ENCODE results near the gene PCSK5.
"Not testable (repeated sequence)": the region's sequence is repeated elsewhere in the genome, so short reads cannot be mapped to it uniquely, and the experiment has no call there.

PCSK5 gene

DNA sequence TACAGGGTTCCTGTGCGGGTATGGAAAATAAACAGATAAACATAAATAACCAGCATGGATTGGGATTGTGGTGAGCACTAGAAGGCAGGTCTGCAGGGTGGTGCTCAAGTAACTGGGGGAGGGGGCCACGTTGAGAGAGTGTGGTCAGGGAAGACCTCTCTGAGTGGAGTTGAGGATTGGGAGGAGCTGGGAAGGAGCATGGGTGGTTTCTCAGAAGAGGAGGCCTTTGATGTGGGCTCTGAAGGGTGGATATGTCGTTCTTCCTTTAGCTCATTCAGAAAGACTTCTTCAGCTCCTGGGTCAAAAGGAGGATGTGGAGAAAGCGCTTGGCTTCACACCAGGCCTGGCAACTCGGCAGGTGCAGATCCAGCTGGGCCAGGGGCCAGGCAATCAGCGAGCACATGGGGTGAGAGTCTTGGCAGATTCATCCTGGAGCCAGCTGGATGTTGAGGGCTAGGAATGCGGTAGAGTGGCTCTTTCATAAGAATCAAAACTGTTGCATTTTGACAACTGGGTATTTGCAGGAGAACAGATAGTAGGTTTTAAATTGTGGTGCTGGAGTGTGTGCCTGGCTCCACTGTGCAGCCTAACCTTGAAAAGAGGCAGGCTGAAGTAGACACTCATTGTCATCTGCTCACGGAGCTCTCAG is 71.7 kb downstream of the PCSK5 start:
- in situ Hi-C loops (cut with MboI; ENCODE audit: low sequenced_read_pairs), result no loop called here

DNA sequence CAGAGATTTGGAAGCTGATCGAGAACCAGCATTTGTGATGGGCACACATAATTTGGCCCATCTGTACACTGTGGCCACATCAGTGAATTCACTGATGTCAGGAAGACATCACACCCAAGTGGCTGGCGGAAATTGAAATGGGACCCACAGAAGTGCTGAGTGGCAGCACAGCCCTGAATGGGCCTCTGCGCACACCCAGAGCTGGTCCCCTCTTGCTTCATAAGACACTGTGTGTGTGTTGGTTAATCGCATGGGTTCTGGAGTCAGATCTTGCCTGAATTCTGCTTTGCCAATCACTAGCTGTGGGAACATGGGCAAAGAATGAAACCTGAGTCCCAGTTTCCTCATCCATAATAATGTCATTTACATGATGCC is 72.2 kb downstream of the PCSK5 start:
- in situ Hi-C loops (cut with MboI; ENCODE audit: low sequenced_read_pairs), result no loop called here

GRCh38 chr9:75963321-75963720 is 72.8 kb downstream of the PCSK5 start:
- in situ Hi-C loops (cut with MboI; ENCODE audit: low sequenced_read_pairs), result not testable (repeated sequence)

DNA sequence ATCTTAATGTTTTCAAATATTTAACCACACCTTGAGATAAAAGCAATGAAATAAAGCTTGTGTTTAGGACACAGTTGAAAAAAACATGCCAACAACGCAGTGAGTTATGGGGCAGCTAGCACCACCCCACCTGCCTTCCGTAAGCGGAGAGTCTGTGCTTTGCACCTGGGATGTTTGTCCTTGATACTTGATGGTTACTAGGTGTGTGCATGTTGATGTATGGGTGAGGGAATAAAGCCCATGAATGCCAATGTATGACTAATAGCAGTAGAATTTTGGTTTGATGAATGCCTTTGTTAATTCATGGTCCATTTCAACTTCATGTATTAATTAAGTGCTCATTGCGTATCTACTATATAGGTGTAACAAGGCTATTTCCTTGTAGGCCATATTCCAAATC is 74.0 kb downstream of the PCSK5 start:
- in situ Hi-C loops (cut with MboI; ENCODE audit: low sequenced_read_pairs), result no loop called here

GRCh38 chr9:75965231-75965630 is 74.8 kb downstream of the PCSK5 start:
- in situ Hi-C loops (cut with MboI; ENCODE audit: low sequenced_read_pairs), result no loop called here

DNA sequence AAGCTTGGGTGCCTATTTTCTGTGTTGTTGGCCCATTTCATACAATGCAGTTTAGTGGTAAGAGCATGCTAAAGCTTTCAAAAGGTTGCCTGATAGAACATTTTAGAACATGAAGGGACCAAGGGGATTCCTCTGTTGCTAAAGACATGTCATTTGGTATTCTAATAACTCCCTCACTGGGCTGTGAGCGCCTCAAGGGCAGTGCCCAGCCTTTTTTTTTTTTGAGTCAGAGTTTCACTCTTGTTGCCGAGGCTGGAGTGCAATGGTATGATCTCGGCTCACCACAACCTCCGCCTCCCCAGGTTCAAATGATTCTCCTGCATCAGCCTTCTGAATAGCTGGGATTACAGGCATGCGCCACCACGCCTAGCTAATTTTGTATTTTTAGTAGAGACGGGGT is 77.1 kb downstream of the PCSK5 start:
- in situ Hi-C loops (cut with MboI; ENCODE audit: low sequenced_read_pairs), result no loop called here

DNA sequence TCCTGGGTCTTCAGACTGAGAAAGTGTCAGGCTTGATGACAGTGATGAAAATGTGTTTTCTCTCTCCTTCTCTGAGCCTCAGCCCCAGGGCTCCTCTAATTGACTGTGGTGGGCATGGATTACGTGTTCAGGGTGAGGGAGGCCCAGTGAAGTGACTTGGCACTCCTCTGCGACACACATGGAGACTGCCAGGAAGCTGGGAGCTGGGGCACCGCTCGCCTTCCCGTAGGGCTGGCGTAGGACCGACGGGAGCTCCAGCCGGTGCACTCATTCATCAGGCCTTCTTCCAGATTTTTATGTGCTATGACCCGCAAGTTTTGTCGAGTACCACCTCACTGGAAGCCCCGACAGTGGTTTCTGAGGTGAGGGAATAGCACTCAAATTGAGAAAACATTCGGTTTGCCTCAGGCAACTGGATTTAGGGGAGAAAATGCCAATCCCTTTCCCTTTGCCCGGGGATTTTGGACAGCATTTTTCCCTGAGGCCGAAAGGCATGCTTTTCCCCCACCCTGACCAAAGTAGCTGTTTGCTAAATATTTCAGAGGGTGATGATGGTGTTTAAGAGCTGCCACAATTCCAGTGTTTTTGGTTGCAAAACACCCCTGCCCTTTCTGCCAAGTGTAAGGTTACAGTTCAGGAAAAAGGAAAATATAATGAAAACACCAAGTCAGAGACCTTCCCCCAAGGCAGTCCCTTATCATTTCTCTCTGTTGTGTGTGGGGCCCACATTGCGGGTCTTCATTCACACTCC is 83.7 kb downstream of the PCSK5 start:
- in situ Hi-C loops (cut with MboI; ENCODE audit: low sequenced_read_pairs), result no loop called here

- in situ Hi-C loops (cut with MboI; ENCODE audit: low sequenced_read_pairs), result no loop called here
Observed at GRCh38 chr9:75975071-75975470, 84.6 kb downstream of the PCSK5 start.

DNA sequence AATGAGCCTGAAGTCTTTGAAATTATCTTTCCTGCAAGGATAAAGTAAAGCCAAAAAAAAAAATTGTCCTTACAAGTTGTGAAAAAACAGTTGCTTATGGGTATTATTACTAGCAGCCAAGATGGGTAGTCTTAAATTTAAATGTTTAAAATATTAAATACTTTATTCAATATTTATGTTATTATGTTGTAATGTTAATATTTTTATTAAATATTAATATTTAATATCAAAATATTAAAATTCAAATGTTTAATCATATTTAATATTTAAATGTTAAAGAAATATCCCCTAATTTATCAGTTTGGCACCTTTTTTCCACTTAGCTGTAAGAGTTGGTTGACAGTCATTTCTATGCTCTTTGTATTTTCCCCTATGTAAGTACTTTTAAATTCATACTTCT is 86.1 kb downstream of the PCSK5 start:
- in situ Hi-C loops (cut with MboI; ENCODE audit: low sequenced_read_pairs), result no loop called here

DNA sequence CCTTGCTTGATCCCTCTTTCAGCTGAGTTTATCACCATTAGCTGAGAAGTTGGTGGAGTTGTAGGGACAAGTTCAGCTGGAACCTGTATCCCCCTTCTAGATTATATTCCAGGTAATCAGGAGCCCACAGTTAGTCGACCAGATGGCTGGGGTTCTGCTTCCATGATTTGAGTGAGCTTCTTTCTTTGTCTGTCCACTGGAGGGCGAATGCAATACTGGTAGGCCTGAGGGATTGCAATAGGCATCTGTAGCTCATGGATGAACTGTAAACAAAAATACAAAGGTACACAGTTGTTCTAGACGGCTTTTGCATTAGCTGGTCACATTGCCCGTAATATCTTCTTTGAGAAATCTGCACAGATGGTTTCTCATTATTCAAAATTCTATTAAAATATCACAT is 88.9 kb downstream of the PCSK5 start:
- in situ Hi-C loops (cut with MboI; ENCODE audit: low sequenced_read_pairs), result no loop called here

DNA sequence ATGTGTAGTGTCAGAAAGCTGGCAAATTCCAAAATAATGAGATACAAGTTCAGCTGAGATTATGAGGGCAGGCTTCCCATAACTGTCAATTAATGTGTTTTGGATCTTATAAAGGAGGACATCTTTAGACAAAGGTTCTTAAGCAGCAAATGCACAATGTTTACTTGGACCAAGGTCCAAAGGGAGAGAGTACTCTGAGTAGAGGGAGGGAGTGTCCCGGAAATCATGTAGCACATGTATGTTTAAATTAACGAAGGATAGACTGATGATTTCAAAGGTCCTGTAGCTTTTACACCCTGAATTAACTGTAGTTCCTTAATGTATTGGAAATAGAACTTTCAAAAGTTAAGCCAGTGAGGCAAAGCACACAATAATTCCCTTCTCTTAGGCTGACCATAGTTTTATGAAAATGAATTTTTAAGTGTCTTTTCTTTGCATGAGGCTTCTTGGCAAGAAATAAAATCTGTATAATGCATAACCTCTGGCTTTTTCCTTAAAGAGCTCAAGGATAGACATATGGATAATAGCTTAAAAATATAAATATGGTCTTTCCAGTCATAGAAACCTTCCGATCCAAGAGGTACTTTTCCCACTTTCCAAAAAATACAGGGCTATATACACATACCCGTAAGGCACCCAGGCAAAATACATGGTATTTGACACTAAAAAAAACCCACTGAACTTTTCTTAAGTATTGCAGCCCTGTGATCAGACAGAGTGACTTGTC is 93.0 kb downstream of the PCSK5 start:
- in situ Hi-C loops (cut with MboI; ENCODE audit: low sequenced_read_pairs), result no loop called here

DNA sequence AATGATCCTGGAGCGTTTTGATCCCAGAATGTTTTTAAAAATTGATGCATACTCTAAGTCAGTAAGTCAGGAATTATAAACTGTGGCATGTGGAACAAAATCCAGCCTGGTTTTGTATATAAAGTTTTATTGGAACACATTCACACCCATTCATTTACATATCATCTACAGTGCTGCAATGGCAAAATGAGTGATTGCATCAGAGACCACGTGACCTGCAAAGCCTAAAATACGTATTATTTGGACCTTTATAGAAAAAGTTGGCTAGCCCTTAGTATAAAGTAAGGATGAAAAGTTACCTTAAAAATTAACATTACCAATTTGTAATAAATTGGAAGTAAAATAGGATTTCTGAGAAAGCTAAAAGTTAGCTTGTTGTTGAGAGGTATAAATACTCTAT is 95.0 kb downstream of the PCSK5 start:
- in situ Hi-C loops (cut with MboI; ENCODE audit: low sequenced_read_pairs), result no loop called here

DNA sequence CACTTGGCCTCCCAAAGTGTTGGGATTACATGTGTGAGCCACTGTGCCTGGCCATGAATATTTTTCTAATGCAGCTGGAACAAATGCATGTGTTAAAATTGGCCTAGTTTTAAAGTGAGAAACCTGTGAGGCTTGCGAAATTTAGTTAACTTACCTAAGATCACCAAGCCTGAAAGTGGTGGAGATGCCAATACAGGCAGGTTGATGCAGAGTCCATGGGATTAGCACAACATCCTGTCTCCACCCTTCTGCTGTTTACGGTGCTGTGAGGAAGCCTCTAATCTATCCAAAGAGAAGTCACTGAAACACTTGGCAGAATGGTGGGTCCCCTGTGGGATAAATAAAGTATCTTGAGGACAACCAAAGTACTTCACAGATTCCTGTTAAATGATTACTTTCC is 98.2 kb downstream of the PCSK5 start:
- in situ Hi-C loops (cut with MboI; ENCODE audit: low sequenced_read_pairs), result no loop called here

DNA sequence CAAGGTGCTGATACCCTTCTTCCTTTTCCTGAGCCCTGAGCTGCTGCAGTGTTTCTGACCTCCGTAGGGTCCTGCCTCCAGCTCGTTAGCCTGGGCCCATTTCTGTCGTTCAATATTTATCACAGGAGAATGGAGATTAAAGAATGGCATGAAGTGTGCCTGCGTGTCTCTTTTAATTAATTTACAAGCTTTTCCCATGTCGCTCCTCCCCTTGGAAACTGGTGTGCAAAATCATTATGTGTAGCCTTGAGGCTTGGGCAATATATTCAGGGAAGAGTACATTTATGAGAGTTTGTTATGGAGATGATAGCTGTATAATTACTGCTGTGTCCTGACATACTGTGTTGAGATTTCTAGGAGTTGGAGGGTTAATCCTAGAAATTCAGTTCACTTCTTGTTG is 99.7 kb downstream of the PCSK5 start:
- in situ Hi-C loops (cut with MboI; ENCODE audit: low sequenced_read_pairs), result no loop called here

DNA sequence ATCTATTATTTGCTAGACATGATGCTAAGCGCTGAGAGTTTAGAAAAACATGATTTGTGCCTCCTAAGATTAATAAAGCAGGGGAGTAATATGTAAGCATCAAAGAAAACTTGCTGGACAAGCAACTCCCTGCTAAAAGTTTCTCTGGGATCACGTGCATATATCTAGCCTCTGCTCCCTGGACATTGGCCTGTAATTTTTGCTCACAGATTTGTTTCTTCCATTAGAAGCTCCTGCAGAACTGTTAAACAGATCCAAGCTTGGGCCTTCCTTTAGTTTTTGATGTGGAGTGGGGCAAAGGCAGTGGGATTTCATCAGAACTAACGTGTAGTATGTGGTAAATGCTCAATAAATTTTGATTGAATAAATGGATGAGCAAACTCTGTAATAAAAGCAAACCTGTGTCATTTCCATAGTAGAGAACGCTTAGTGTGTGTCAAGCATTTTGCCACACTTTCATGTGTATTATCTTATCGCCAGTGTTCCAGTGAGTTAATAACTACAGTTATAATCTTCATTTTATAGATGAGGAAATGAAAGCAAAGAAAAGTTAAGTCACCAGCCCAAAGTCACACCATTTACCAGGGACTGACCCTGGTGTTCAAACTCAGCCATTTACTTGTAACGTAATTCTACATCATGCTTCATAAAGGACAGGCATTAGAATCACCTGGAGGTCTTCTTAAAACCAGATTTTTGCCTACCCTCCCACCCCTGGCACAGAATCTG is 100.3 kb downstream of the PCSK5 start:
- in situ Hi-C loops (cut with MboI; ENCODE audit: low sequenced_read_pairs), result no loop called here

DNA sequence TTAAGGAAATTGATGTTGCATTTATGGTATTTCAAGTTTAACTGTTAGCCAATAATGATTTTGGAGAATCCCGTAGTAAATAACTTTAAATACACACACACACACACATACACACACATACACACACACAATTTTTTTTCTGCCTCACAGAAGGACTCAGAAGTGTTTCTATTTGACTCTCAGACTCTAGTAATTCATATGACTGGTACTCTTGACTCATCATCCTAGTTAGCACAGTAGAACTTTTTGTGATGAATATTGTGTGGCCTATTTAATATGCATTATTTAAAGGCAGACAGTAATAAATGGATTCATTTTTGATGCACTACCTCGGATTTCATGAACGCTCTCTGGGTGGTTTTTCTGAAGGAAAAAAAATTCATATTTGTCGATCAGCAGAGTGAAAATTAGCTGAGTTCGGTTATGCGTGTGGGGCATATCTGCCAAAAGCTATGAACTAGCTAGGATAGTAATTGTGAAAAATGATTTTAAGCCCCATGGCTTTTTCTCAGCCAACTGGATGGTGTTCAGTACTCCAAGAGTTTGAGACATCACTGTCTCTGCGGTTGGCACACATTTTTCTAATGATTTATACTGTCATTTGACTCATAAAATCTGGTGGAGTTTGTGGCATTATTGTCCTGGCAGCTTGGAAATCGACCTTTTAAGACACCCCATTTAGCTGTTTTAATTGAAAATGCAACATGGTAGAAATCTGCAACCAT is 102.2 kb downstream of the PCSK5 start:
- in situ Hi-C loops (cut with MboI; ENCODE audit: low sequenced_read_pairs), result no loop called here

GRCh38 chr9:75993434-75993833 is 103.0 kb downstream of the PCSK5 start:
- in situ Hi-C loops (cut with MboI; ENCODE audit: low sequenced_read_pairs), result no loop called here

DNA sequence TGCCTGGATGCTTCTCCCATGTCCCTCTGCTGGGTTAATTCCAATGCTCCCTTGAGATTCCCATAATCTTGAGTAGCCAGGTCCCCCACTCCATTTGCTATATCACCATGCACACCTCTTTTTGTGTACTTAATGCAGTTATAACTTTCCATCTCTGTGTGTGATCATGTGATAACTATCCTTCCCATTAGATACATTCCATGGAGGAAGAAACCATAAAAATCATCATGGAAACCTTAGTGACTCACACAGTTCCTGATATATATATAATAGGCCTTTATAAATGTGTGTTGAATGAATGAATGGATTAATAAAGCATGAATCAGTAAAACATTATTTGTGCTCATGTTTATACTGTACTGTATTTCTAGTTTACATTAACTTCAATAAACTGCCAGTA is 104.6 kb downstream of the PCSK5 start:
- in situ Hi-C loops (cut with MboI; ENCODE audit: low sequenced_read_pairs), result no loop called here

GRCh38 chr9:75996726-75997125 is 106.3 kb downstream of the PCSK5 start:
- in situ Hi-C loops (cut with MboI; ENCODE audit: low sequenced_read_pairs), result no loop called here

DNA sequence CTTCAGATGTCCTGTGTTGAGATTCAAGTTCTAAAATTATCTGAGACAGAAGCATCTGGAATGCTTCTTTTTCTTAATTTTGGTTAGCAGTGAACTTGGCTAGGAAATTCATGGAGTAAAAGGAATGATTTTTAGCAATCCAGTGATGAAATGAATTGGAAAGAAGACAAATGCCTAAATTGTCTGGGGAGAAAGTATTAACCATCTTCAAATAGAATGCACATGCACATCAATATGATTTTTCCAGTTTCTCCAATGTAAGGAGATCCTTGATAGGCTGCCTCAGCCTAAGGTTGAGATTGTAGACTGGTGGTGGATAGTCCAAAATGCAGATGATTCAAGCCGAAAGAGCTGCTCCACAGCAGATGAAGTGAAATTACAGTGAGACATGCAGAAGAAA is 106.7 kb downstream of the PCSK5 start:
- in situ Hi-C loops (cut with MboI; ENCODE audit: low sequenced_read_pairs), result no loop called here
